ENCODE measurements around the gene C4BPA. TPM values are rescaled to one million over a fixed set of nuclear protein-coding genes. Genes with fewer than 3 reads are reported as not detected.

C4BPA gene
- total RNA-seq, 1 experiment from 2014 or later: not detected

- no peak overlapping the region for H3K23ac ChIP-seq (ENCODE audit: insufficient read length, low read depth, low read length)
- H2AK5ac ChIP-seq (ENCODE audit: insufficient read length, low read length): no peak overlapping the region
- no peak overlapping the region for H2BK20ac ChIP-seq (ENCODE audit: low read depth, low read length, poor library complexity, severe bottlenecking)
- H4K91ac ChIP-seq (ENCODE audit: insufficient read length, low read depth, low read length): no peak overlapping the region
- no peak overlapping the region for H4K5ac ChIP-seq (ENCODE audit: insufficient read length, low read depth, low read length)
- H3K9ac ChIP-seq (ENCODE audit: extremely low read depth, insufficient read length, low read length): no peak overlapping the region
- no peak overlapping the region for H3K4me3 Mint-ChIP-seq
- H2BK15ac ChIP-seq (ENCODE audit: low read depth, low read length): no peak overlapping the region
- H2BK12ac ChIP-seq (ENCODE audit: insufficient read length, low read depth, low read length): no peak overlapping the region
- no peak overlapping the region for H2BK120ac ChIP-seq (ENCODE audit: low read depth, low read length, poor library complexity, severe bottlenecking)
- no peaks in the 10 kb centered on the region for H3K4me1 ChIP-seq (ENCODE audit: insufficient read depth, low read length)
- no peak overlapping the region for H3K14ac ChIP-seq (ENCODE audit: insufficient read depth, low read length)
- H3K4ac ChIP-seq (ENCODE audit: low read depth, low read length): no peak overlapping the region
- H4K8ac ChIP-seq (replicated peaks; ENCODE audit: insufficient read length, low read depth, low read length): no peak overlapping the region
- DNase-seq: no peak
- no peak overlapping the region for H2BK5ac ChIP-seq (ENCODE audit: insufficient read length, low read length)
- H3K23me2 ChIP-seq (ENCODE audit: insufficient read length, low read depth, low read length, poor library complexity, severe bottlenecking): no peaks in the 10 kb centered on the region
- H3K27me3 ChIP-seq (ENCODE audit: insufficient read depth, low read length): no peaks in the 10 kb centered on the region
- H3K18ac ChIP-seq (ENCODE audit: insufficient read length, low read depth, low read length): no peak overlapping the region
- no peaks in the 10 kb centered on the region for H3K79me2 ChIP-seq (ENCODE audit: insufficient read depth, low read length)
- H3K27ac Mint-ChIP-seq: no peak overlapping the region
- no peak overlapping the region for H3K27ac ChIP-seq (ENCODE audit: insufficient read length, low read depth, low read length)
- H3K9me3 Mint-ChIP-seq: no peaks in the 10 kb centered on the region
- H3K4me2 ChIP-seq (ENCODE audit: insufficient read depth, insufficient read length, low read length): no peak overlapping the region
- no peaks in the 10 kb centered on the region for H3K79me1 ChIP-seq (ENCODE audit: insufficient read depth, low read depth, low read length, poor library complexity, severe bottlenecking)
- H2AFZ ChIP-seq (ENCODE audit: low read length): no peak overlapping the region
- no peaks in the 10 kb centered on the region for H3K9me3 ChIP-seq (ENCODE audit: control insufficient read depth, low read depth, low read length)
- WGBS (ENCODE audit: extremely low coverage, insufficient read length, low lambda C conversion rate): no CpG with 5 or more reads among the region's 1 CpG
- H3K36me3 Mint-ChIP-seq (ENCODE audit: insufficient read depth in 1 of 3, low read depth in 3 of 3): no peaks in the 10 kb centered on the region
- H3K27me3 Mint-ChIP-seq (ENCODE audit: low read depth): no peaks in the 10 kb centered on the region; the same call in 1 of the 2 replicates
- no peaks in the 10 kb centered on the region for H3K4me1 Mint-ChIP-seq
- no peak for TF ChIP-seq CTCF (conservative IDR thresholded peaks at IDR 0.05)
- no peaks in the 10 kb centered on the region for H4K20me1 ChIP-seq (ENCODE audit: control insufficient read depth, insufficient read depth, insufficient read length)
- H3T11ph ChIP-seq (ENCODE audit: low read length): no peak overlapping the region
- H3K56ac ChIP-seq (ENCODE audit: insufficient read length, low read depth, low read length): no peak overlapping the region
Observed at GRCh38 chr1:207164086-207164485, 60.1 kb downstream of the C4BPA start.

Measured in H9 (cell line).